GM12872 (cell line): ENCODE data around the gene MARF1.

Source experiments
- CTCF ChIP-seq: IDR thresholded peaks from 3 replicates; pipeline ENCODE4 v1.5.1; 2011; ENCODE audit warnings: low read depth, mild to moderate bottlenecking, low read length, moderate library complexity; ENCODE audit not compliant: insufficient read depth

MARF1 gene

GRCh38 chr16:15585956-15586355 is 57.0 kb downstream of the MARF1 start:
- no peak for TF ChIP-seq CTCF

GRCh38 chr16:15583526-15583925 is 59.4 kb downstream of the MARF1 start:
- no peak for TF ChIP-seq CTCF

GRCh38 chr16:15581127-15581815 is 61.7 kb downstream of the MARF1 start:
- no peak for TF ChIP-seq CTCF

- TF ChIP-seq CTCF = no peak
Measured at GRCh38 chr16:15578824-15579223, 64.1 kb downstream of the MARF1 start.

- TF ChIP-seq CTCF = no peak
Measured at GRCh38 chr16:15576960-15577958, 65.7 kb downstream of the MARF1 start.

GRCh38 chr16:15575293-15576049 is 67.5 kb downstream of the MARF1 start:
- TF ChIP-seq CTCF = no peak

GRCh38 chr16:15574614-15574948 is 68.4 kb downstream of the MARF1 start:
- TF ChIP-seq CTCF = no peak
